Measurements from ENCODE around the gene DRC1. TPM values are rescaled to one million over a fixed set of nuclear protein-coding genes. Genes with fewer than 3 reads are reported as not detected.

DRC1 gene
- total RNA-seq, 4 donors from 2014 or later, result 0.85 to 2.4 (median 1.9) TPM; not detected in 1

- no peak for DNase-seq
- Histone ChIP-seq H3K36me3 (no peaks in the 10 kb centered on the region), H3K9me3 (no peaks in the 10 kb centered on the region), H3K4me1 (no peaks in the 10 kb centered on the region), H3K27me3 (no peaks in the 10 kb centered on the region), H3K27ac (no peak overlapping the region), H3K4me3 (no peak overlapping the region)
- TF ChIP-seq, protein P1, sequence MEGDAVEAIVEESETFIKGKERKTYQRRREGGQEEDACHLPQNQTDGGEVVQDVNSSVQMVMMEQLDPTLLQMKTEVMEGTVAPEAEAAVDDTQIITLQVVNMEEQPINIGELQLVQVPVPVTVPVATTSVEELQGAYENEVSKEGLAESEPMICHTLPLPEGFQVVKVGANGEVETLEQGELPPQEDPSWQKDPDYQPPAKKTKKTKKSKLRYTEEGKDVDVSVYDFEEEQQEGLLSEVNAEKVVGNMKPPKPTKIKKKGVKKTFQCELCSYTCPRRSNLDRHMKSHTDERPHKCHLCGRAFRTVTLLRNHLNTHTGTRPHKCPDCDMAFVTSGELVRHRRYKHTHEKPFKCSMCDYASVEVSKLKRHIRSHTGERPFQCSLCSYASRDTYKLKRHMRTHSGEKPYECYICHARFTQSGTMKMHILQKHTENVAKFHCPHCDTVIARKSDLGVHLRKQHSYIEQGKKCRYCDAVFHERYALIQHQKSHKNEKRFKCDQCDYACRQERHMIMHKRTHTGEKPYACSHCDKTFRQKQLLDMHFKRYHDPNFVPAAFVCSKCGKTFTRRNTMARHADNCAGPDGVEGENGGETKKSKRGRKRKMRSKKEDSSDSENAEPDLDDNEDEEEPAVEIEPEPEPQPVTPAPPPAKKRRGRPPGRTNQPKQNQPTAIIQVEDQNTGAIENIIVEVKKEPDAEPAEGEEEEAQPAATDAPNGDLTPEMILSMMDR (IDR thresholded peaks at IDR 0.05), result peak in 1 of 4 experiments; percentile 7
- no peak for TF ChIP-seq POLR2A (IDR thresholded peaks at IDR 0.05)
- intact Hi-C loops (cut with DNase I; ENCODE audit: low total_unique reads), result no loop called here
Observed at GRCh38 chr2:26469092-26469710, 67.5 kb downstream of the DRC1 start.

GRCh38 chr2:26469955-26470354, 68.2 kb downstream of the DRC1 start:
- TF ChIP-seq POLR2A (IDR thresholded peaks at IDR 0.05), result no peak
- TF ChIP-seq, protein P1 (IDR thresholded peaks at IDR 0.05), result no peak
- intact Hi-C loops (cut with DNase I; ENCODE audit: low total_unique reads), result no loop called here
- Histone ChIP-seq H3K4me3 (no peak overlapping the region), H3K36me3 (no peaks in the 10 kb centered on the region), H3K4me1 (no peaks in the 10 kb centered on the region), H3K27me3 (no peaks in the 10 kb centered on the region), H3K9me3 (no peaks in the 10 kb centered on the region), H3K27ac (no peak overlapping the region)
- DNase-seq, result no peak

DNA sequence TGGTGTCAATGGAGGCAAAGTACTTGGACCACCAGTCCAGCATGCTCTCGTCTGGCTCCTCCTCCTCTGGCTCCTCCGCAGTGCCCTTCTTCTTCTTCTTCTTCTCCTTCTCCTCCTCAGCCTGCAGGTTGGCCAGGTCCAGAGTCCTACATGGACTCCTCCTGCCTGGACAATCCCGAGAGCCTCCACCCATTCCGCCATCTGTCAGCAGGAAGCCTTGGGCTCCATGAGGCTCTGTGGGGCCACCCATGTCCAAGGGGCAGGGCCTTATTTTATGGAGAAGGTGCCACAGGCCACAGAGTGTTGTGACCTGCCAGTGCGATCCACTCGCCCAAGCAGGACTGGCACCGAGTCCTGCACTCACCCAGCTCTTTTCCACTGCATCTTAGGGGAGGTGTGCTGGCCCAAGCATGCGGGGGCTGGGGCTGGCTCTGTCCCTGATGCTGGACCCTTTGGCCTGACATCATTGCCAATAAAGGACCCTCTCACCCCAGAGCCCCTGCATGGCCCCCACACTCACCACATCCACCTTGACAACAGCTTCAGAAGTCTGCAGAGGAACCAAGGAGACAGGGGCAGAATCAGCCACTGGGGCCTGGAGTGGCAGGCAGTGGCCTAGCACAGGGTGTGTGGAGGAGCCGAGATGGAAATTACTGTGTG, 69.0 kb downstream of the DRC1 start:
- no peaks in the 10 kb centered on the region for H3K4me1 ChIP-seq

GRCh38 chr2:26471289-26471688, 69.6 kb downstream of the DRC1 start:
- intact Hi-C loops (cut with DNase I; ENCODE audit: low total_unique reads), result no loop called here
- H3K27me3 ChIP-seq, result no peaks in the 10 kb centered on the region
- no peaks in the 10 kb centered on the region for H3K9me3 ChIP-seq
- no peak overlapping the region for H3K27ac ChIP-seq
- TF ChIP-seq, protein P1 (IDR thresholded peaks at IDR 0.05), result no peak
- TF ChIP-seq POLR2A (IDR thresholded peaks at IDR 0.05), result no peak
- H3K4me3 ChIP-seq, result no peak overlapping the region
- no peaks in the 10 kb centered on the region for H3K4me1 ChIP-seq
- H3K36me3 ChIP-seq, result no peaks in the 10 kb centered on the region
- no peak for DNase-seq

More for the DNA sequence above, 69.0 kb downstream of the DRC1 start:
- intact Hi-C loops (cut with DNase I; ENCODE audit: low total_unique reads), result no loop called here
- H3K4me3 ChIP-seq, result no peak overlapping the region
- no peaks in the 10 kb centered on the region for H3K36me3 ChIP-seq
- H3K9me3 ChIP-seq, result no peaks in the 10 kb centered on the region
- no peak overlapping the region for H3K27ac ChIP-seq
- no peak for DNase-seq
- no peaks in the 10 kb centered on the region for H3K27me3 ChIP-seq
- TF ChIP-seq, protein P1 (IDR thresholded peaks at IDR 0.05), result no peak
- no peak for TF ChIP-seq POLR2A (IDR thresholded peaks at IDR 0.05)

Measured in uterus (tissue), 4 donors.